HG02759 (cell line): ENCODE measurements around the gene SRA1.

Experiments
- ATAC-seq: cut with Tn5 transposase; IDR thresholded peaks from one replicate; pipeline ENCODE4 v1.9.1; 2021; ENCODE audit warnings: mild to moderate bottlenecking, moderate library complexity; ENCODE audit not compliant: unreplicated experiment

Gene SRA1

GRCh38 chr5:140571105-140571504 lies 13.8 kb upstream of the SRA1 start:
- ATAC-seq, result no peak

- no peak for ATAC-seq
These were observed 13.2 kb upstream of the SRA1 start for GRCh38 chr5:140570488-140570887.

GRCh38 chr5:140570058-140570457 lies 12.8 kb upstream of the SRA1 start:
- ATAC-seq, result no peak

GRCh38 chr5:140569197-140569596 lies 11.9 kb upstream of the SRA1 start:
- ATAC-seq, result peak; percentile 15

GRCh38 chr5:140568443-140569063 lies 11.3 kb upstream of the SRA1 start:
- ATAC-seq, result no peak

GRCh38 chr5:140567871-140568270 lies 10.6 kb upstream of the SRA1 start:
- ATAC-seq, result no peak

GRCh38 chr5:140567136-140567818 lies 10.0 kb upstream of the SRA1 start:
- ATAC-seq, result no peak

GRCh38 chr5:140566665-140567064 lies 9.4 kb upstream of the SRA1 start:
- ATAC-seq, result no peak

GRCh38 chr5:140565780-140566095 lies 8.5 kb upstream of the SRA1 start:
- ATAC-seq, result no peak

GRCh38 chr5:140565024-140565779 lies 7.9 kb upstream of the SRA1 start:
- no peak for ATAC-seq

GRCh38 chr5:140564196-140565023 lies 7.1 kb upstream of the SRA1 start, which contains the start of the genes APBB3 and SLC35A4:
Gene APBB3 (minus strand): TSS chr5:140564598. CDS start chr5:140564245, 353 bp downstream.
Gene SLC35A4 (plus strand): TSS chr5:140564828. CDS start chr5:140567170, 2,342 bp downstream.
- peak; percentile 90 for ATAC-seq

- no peak for ATAC-seq
These were observed 6.3 kb upstream of the SRA1 start for GRCh38 chr5:140563596-140563995.

- ATAC-seq, result no peak
These were observed 4.7 kb upstream of the SRA1 start for GRCh38 chr5:140561753-140562523.

GRCh38 chr5:140560227-140560626 lies 3.0 kb upstream of the SRA1 start:
- ATAC-seq, result no peak

GRCh38 chr5:140558542-140558941 lies 1.3 kb upstream of the SRA1 start:
- ATAC-seq, result no peak

GRCh38 chr5:140557965-140558364 lies 692 bp upstream of the SRA1 start:
- no peak for ATAC-seq

GRCh38 chr5:140556438-140556837 lies 835 bp downstream of the SRA1 start:
- ATAC-seq, result no peak

GRCh38 chr5:140555747-140556312 lies 1.4 kb downstream of the SRA1 start:
- ATAC-seq, result peak; percentile 29

GRCh38 chr5:140554454-140554853 lies 2.8 kb downstream of the SRA1 start:
- ATAC-seq, result no peak

- ATAC-seq, result no peak
These were observed 3.6 kb downstream of the SRA1 start for GRCh38 chr5:140553657-140554056.
